ENCODE measurements around the gene HSP90AA1. TPM values are rescaled to one million over a fixed set of nuclear protein-coding genes. Genes with fewer than 3 reads are reported as not detected.

The HSP90AA1 gene
- total RNA-seq, 2 donors from 2014 or later: 214 to 399 TPM

- H3K27ac ChIP-seq: no peak overlapping the region
- ATAC-seq (ENCODE audit: insufficient number of reproducible peaks, low FRiP score, low read depth): no peak
- no peaks in the 10 kb centered on the region for H3K27me3 ChIP-seq (replicated peaks; ENCODE audit: insufficient read depth)
- no peaks in the 10 kb centered on the region for H3K9me3 ChIP-seq
- H3K36me3 ChIP-seq: no peaks in the 10 kb centered on the region
- DNase-seq (ENCODE audit: low spot score): no peak
- H3K4me3 ChIP-seq: no peak overlapping the region
- H3K4me1 ChIP-seq (ENCODE audit: control insufficient read depth in 1 of 2, low read depth in 2 of 2): no peaks in the 10 kb centered on the region
- no peak for TF ChIP-seq CTCF (IDR thresholded peaks at IDR 0.05)
Observed at GRCh38 chr14:102125546-102125945, 38.7 kb upstream of the HSP90AA1 start.

- Histone ChIP-seq H3K4me1 (ENCODE audit: control insufficient read depth in 1 of 2, low read depth in 2 of 2) (no peaks in the 10 kb centered on the region), H3K9me3 (no peaks in the 10 kb centered on the region), H3K27me3 (replicated peaks; ENCODE audit: insufficient read depth) (no peaks in the 10 kb centered on the region), H3K27ac (no peak overlapping the region), H3K4me3 (no peak overlapping the region), H3K36me3 (no peaks in the 10 kb centered on the region)
- DNase-seq (ENCODE audit: low spot score) (no peak), ATAC-seq (ENCODE audit: insufficient number of reproducible peaks, low FRiP score, low read depth) (no peak)
- TF ChIP-seq CTCF (IDR thresholded peaks at IDR 0.05): no peak
Observed at GRCh38 chr14:102124419-102124818, 37.6 kb upstream of the HSP90AA1 start.

GRCh38 chr14:102121567-102121966 is 34.7 kb upstream of the HSP90AA1 start:
- ATAC-seq (ENCODE audit: insufficient number of reproducible peaks, low FRiP score, low read depth) (no peak), DNase-seq (ENCODE audit: low spot score) (no peak)
- Histone ChIP-seq H3K27me3 (replicated peaks; ENCODE audit: insufficient read depth) (no peaks in the 10 kb centered on the region), H3K9me3 (no peaks in the 10 kb centered on the region), H3K36me3 (no peaks in the 10 kb centered on the region), H3K4me3 (no peak overlapping the region), H3K4me1 (ENCODE audit: control insufficient read depth in 1 of 2, low read depth in 2 of 2) (no peaks in the 10 kb centered on the region), H3K27ac (no peak overlapping the region)
- no peak for TF ChIP-seq CTCF (IDR thresholded peaks at IDR 0.05)

GRCh38 chr14:102120888-102121287 is 34.0 kb upstream of the HSP90AA1 start:
- Histone ChIP-seq H3K27ac (no peak overlapping the region), H3K4me3 (no peak overlapping the region), H3K36me3 (no peaks in the 10 kb centered on the region), H3K4me1 (ENCODE audit: control insufficient read depth in 1 of 2, low read depth in 2 of 2) (no peaks in the 10 kb centered on the region), H3K27me3 (replicated peaks; ENCODE audit: insufficient read depth) (no peaks in the 10 kb centered on the region), H3K9me3 (no peaks in the 10 kb centered on the region)
- TF ChIP-seq CTCF (IDR thresholded peaks at IDR 0.05): no peak
- ATAC-seq (ENCODE audit: insufficient number of reproducible peaks, low FRiP score, low read depth): no peak
- DNase-seq (ENCODE audit: low spot score): no peak

GRCh38 chr14:102117852-102118251 is 31.0 kb upstream of the HSP90AA1 start:
- no peak for ATAC-seq (ENCODE audit: insufficient number of reproducible peaks, low FRiP score, low read depth)
- TF ChIP-seq CTCF (IDR thresholded peaks at IDR 0.05): no peak
- Histone ChIP-seq H3K27me3 (replicated peaks; ENCODE audit: insufficient read depth) (no peaks in the 10 kb centered on the region), H3K36me3 (no peaks in the 10 kb centered on the region), H3K27ac (no peak overlapping the region), H3K4me3 (no peak overlapping the region), H3K4me1 (ENCODE audit: control insufficient read depth in 1 of 2, low read depth in 2 of 2) (no peaks in the 10 kb centered on the region), H3K9me3 (no peaks in the 10 kb centered on the region)
- DNase-seq (ENCODE audit: low spot score): no peak

All from thoracic aorta (tissue), 2 donors.